Transverse colon (tissue), 4 donors: Measurements from ENCODE around the gene ZMIZ1.

Experiments
- CTCF ChIP-seq, 5 experiments: fragments of 200-600 bp in 3 of 5; fragments of 450-650 bp in 2 of 5; sonication (generic) in 3 of 5; IDR thresholded peaks; 1 replicate in 2 of 5; 2 replicates in 3 of 5; pipeline ENCODE4 v1.5.1; 2016 to 2017; ENCODE audit warnings: antibody characterized with exemption in 5 of 5, inconsistent platforms in 3 of 5, mild to moderate bottlenecking in 2 of 5, moderate library complexity in 1 of 5
- EP300 ChIP-seq: sonication (generic); formaldehyde crosslinking; IDR thresholded peaks from one replicate; pipeline ENCODE4 v1.6.1; 2017; ENCODE audit warnings: antibody characterized with exemption, low read depth
- POLR2A ChIP-seq: fragments of 450-650 bp; IDR thresholded peaks from one replicate; pipeline ENCODE4 v1.6.1; 2016; ENCODE audit warnings: antibody characterized with exemption, mild to moderate bottlenecking, moderate library complexity
- POLR2AphosphoS5 ChIP-seq, 3 donors: sonication (generic); formaldehyde crosslinking; IDR thresholded peaks; one replicate each; pipeline ENCODE4 v1.6.1; 2016; ENCODE audit warnings: antibody characterized with exemption in 3 of 3

GRCh38 chr10:79313911-79314439 lies 245.2 kb downstream of the ZMIZ1 start:
- TF ChIP-seq CTCF (IDR thresholded peaks at IDR 0.05) (no peak), POLR2AphosphoS5 (IDR thresholded peaks at IDR 0.05) (no peak), POLR2A (no peak), EP300 (no peak)
